Measurements from ENCODE around the gene C20orf141.
"Not testable (repeated sequence)": the region's sequence is repeated elsewhere in the genome, so short reads cannot be mapped to it uniquely, and the experiment has no call there.

C20orf141 gene

DNA sequence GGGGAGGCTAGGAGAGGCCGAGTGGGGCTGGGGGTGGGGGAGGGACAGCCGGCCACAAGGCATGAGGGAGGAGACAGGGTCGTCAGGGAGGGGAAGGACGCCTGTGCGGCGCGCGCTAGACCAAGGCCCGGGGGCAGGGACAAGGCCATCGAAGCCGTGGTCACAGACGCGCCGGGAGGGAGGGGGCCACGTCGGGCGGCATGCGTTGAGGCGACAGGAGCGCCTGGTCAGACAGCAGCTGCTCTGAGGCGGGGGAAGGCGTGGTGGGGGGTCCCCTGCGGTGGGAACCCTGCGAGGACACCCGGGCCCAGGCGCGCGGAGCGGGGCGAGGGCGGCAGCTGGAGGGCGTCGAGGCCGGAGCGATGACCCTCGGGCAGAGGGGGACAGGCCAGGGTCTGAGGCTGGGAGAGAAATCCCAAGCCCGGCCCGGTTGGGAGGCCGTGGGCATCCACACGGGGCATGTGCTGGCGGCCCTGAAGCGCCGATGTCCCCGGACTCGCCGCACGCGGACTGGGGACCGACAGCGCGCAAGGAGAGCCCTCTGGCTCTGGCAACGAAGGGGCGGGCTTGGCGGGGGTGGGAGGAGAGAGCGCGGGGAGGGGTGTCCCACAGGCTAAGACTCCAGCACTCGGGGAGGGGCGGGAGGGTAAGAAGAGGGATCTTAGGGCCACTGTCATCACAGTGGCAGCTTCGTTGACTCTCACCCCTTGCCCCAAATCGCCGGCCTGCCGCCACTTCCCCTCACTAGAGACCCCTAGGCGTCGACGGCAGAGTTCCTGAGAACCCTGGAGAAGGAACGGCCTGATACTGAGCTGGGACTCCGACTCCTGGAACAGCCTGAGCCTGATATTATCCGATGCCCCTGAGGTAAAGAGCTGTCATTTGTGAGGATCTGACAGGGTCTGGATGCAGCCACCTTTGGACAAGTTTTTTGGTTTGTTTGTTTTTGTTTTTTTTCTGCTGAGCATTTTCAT is 6.4 kb downstream of the C20orf141 start:
- DNase-seq, result no peak

DNA sequence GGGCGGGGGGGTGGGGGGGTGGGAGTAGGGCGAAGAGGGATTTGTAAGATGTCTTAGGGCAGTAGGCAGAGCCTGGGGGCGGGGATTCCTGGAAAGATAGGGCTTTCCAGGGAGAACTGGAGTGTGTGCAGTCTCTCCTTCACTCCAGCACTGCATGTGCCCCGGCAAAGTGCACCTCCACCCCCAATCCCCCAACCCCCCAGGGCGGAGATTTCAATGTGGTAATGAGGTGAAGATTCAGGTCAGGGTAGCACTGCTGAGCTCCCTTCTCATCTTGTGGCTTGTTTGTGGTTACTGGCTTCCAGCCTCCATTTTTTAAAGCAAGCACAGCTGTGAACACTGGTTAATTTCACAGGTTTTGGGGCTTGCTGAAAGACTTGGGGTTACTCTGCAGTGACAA is 7.3 kb downstream of the C20orf141 start:
- DNase-seq, result peak; percentile 67

DNA sequence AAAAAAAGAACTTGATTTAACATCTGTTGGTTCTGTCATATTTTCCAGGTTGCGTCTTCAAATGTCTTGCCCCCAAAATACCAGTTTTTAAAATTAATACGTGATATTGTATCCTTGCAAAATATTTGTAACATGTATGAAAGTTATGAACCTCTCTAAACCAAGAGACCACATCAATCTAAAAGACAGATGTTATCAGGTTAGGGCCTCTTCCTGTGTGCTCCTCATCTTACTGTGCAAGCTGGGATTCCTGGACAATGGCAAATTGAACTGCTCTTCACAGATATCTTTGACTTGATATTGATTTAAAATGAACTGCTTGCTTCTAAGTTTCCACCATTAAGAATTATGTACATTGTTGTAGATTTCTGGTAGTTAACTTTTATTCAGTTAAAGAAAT is 11.0 kb downstream of the C20orf141 start:
- no peak for DNase-seq

DNA sequence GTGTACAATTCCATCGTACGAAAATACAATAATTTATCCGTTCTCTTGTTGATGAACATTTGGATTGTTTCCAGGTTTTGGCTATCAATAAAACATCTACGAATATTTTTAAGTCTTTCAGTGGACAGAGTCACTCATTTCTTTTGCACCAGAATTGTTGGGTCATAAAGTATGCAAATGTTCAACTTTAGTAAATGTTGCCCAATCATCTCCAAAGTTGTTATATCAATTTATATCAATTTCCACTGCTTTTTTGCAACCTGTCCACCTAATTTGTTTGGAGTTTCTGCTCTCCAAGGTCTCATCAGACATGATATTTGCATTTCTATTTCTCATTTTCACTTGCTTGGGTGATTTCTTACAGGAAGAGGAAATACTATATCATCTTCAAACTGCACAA is 11.9 kb downstream of the C20orf141 start:
- DNase-seq, result no peak

DNA sequence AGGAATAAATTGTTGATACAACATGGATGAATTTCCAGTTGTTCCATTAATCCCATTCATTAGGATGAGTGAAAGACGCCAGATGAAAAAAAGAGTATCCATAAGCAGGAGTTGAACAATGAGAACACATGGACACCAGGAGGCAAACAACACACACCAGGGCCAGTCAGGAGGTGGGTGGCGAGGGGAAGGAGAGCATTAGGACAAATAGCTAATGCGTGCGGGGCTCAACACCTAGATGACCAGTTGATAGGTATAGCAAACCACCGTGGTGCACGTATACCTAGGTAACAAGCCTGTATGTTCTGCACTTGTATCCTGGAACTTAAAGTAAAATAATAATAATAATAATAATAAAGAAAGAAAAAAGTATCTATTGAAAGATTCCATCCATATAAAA is 14.6 kb downstream of the C20orf141 start:
- DNase-seq, result no peak

DNA sequence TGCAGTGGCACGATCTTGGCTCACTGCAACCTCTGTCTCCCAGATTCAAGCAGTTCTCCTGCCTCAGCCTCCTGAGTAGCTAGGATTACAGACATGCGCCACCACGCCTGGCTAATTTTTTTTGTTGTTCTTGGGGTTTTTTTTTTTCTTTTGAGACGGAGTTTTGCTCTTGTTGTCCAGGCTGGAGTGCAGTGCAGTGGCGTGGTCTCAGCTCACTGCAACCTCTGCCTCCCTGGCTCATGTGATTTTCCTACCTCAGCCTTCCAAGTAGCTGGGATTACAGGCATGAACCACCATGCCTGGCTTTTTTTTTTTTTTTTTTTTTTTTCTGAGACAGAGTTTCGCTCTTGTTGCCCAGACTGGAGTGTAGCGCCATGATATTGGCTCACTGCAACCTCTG is 16.4 kb downstream of the C20orf141 start:
- not testable (repeated sequence) for DNase-seq

DNA sequence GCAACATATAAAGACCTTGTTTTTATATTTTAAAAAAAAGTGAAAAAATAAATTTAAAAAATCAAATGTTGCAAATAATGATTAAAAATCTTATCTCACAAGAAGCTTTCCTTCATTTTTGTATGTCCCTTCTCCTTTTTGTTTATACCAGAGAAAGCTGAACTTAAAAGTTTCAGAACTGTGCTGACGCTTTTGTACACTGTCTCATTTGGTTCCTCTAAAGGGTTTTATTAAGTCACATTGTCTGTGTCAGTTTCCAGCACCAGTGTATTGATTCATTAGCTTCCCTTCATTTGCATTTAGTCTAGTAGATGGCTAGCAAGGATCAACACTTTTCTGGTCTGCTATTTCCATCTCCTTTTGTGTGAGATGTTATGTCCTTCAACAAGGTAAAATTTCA is 19.0 kb downstream of the C20orf141 start:
- DNase-seq, result no peak

DNA sequence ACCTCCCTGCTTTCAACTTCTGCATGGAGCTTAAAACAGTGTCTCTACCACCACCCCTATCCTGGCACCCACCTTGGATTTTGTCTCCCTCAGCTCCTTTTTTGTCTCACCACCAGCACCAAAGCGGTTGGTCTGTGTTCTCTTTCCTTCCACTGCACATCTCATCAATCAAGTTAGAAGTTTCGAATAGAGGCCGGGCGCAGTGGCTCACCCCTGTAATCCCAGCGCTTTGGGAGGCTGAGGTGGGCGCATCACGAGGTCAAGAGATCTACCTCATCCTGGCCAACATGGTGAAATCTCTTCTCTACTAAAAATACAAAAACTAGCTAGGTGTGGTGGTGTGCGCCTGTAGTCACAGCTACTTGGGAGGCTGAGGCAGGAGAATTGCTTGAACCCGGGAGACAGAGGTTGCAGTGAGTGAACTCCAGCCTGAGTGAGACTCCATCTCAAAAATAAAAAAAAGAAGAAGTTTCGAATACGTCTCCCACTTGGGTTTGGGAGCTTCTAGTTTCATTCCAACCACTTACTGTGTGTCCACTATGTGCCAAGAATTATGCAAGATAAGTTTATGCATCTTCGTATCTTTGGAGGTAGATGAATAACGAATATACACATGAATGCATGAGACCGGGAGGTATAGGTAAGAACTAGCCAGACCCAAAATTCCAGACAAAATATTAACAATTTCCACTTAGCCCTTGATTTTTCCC is 19.8 kb downstream of the C20orf141 start:
- no peak for DNase-seq

DNA sequence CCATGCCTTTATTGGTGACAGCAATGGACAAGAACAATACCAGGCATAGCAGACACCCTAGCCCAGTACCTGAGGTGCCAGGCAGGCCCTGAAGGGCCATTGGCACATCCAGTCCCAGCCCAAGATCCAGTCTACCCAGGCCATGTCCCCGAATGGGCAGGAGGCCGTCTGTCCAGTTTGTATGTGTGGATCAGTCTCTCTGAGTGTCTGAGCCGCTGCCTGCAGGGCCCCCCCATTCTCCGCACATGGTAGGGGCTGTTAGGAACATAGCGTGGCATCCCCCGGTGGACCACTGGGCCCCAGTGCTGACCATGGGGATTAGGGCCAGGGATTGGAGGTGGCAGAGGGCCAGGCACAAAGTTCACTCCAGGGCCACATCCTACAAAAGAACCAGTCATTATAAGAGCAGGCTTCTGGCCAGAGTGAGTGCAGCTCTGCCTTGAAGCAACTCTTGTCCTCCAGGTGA is 20.6 kb downstream of the C20orf141 start:
- no peak for DNase-seq

DNA sequence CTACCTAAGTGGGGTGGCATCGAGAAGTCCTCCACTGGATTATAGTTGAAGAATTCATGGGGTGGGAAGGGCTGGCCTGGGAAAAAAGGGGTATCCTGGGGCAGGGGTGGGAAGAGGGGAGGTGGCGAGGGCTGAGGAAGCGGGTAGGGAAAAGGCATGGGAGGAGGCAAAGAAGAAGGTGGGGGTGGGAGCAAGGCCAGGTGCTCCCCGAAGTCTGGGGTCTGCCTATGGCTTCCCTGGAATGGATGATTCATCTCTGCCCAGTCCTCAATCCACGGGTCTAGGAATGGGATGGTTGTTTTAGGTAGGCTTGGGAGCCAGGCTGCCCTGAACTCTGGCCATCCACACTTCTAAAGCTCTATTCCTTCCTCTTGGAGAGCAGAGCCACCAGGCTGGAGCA is 21.2 kb downstream of the C20orf141 start:
- DNase-seq, result no peak

DNA sequence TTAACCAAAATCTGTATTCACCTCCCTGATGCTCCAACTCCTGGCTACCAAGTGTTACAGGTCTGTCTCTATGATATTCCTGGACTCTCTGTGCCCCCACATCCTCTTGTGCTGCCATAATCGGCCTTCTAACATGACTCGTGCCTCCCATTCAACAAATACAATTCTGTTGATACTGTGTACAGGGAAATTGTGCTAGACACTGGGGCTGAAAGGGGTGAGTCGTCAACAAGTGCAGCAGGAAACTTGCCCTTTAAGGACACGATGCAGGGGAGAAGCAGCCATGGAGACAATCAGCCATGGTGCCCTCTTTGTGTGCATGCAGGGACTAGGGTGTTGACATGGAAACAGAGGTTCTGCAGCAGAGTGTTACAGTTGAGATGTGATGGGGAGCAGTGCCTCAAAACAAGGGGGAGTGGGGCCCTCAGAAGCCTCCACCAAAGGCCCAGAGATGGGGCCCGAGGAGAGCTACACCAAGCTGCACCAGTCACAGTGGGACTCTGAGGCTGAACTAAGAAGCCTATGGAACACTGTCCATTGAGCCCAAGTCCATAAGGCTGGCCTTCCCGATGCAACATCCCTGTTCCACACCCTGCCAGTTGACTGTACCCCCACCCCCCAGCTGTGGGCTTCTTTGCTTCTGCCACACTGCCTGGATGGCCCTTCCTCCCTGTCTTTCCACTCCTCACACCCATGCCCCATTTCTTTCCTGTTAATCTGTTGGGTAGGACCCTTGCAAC is 22.6 kb downstream of the C20orf141 start:
- DNase-seq, result no peak

DNA sequence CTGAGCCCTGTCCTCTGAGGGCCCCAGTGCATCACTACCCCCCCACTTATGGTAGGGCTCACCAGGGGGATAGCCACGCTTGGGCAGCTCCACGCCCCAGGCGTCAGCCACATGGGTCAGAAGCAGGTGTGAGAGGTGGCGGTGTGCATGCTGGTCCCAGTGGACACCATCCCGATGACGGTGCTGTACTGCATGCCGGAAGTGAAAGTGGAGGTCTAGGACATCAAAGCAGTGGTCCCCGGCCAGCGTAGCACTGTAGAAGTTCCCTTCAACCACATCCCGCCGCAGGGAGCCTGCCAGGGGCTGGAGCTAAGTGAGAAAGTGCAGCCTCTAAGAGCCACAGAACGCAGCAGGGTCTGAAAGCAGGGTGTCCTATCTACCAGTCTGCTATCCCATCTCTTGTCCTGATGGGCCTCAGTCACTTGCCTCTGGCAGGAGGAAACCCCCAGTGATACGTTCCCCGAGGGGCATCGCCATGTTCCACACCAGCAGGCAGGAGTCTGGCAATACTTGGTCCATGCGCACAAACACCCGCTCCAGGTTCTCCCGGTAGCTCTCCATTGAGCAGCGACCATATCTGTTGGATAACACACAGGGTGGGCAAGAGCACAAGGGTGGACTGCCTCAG is 23.5 kb downstream of the C20orf141 start:
- DNase-seq, result no peak

DNA sequence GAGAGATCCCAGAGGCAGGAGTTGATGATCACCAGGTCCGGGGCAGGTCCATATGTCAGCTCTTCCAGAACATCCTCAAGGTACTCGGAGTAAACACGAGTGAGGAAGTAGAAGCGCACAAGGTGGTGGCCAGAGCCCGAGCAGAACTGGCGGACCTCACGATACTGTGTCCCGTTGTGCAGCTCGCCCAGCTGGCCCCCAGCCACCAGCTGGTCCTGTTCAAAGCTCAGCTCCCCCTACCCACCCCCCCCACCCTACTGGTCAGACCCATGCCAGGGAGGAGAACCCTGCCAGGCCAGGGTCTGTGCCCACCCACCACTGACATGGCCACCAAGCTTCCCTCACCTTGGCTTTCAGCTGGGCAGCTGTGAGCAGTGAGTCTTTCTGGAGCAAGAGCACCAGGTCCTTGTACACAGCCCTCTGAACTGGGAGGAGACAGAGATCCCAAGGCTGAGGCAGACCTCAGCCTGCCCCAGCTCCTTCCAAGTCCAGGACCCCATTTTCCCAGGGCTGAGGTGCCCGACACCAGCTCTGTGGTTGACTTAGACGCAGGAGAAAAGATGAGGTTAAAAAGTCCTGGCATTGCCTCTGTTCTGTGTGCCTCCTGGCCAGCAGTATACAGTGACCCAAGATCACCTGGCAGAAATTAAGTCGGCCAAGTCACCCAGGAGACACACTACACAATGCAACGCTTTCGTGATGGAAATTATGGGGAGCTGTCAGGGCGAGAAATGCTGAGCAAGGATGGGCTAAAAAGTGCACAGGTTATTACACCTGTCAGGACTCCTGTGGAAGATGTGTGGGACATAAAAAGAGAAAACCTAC is 24.3 kb downstream of the C20orf141 start:
- no peak for DNase-seq

DNA sequence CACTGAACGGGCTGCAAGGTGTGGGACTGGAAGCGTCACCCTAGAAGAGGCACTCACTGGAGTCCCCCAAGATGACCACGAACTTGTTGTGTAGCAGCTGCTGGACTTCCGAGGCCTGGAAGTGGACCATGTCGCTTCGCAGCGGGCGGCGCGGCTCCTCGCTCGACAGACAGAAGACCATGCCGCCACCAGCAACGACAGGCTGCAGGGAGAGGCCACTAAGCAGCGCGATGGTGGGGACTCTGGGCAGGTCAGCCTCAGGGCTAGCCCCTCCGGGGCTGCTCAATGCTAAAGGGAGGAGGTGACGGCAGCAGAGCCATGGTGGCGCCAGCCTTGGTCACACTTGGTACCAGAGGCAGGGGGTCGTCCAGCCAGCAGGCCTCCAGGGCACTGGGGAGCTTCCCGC is 24.9 kb downstream of the C20orf141 start:
- no peak for DNase-seq

DNA sequence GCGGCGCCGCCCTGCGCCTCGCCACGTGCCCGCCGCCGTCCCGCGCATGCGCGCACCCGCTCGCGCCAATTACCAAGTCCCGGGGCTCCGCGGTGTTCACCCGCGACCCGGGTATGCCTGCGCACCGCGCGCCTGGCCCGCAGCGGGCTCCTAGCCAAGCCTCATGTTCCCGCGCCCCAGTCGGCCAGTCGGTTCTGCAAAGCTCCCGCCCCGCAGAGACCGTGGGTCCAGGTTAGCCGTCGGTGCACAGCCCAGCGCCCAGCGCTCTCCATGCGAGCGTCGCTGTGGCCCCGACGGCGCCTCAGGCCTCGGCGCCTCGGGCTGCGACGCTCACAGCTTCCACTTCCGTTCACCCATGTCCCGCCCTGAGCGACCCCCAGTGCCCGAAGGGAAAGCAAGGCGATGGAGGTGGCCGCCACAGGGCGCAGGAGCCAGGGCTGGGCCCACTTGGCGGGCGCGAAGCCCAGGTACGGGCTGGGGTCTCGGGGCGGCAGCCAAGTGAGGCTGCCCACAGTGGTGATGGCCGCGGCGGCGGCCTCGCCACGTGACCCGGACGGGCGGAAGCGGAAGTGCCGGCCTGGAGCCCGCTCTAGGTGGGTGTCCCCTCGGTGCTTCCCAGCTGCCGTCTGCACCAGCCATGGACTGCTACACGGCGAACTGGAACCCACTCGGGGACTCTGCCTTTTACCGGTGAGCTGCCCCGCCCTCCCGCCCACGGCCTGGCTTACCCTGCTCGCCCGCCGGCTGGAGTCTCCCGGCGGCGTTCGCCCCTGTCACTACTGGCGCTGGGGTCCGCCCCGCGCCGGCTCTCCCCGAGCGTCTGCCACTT is 25.6 kb downstream of the C20orf141 start, which contains the start of the genes PCED1A and VPS16:
TSS of gene PCED1A (minus strand) at position 518 of the 829 bp plus-strand sequence. CDS start 743 bp downstream, outside the sequence.
TSS of gene VPS16 (plus strand) at position 608 of the 829 bp plus-strand sequence. CDS start at position 638, 30 bp downstream.
- peak; percentile 87 for DNase-seq

DNA sequence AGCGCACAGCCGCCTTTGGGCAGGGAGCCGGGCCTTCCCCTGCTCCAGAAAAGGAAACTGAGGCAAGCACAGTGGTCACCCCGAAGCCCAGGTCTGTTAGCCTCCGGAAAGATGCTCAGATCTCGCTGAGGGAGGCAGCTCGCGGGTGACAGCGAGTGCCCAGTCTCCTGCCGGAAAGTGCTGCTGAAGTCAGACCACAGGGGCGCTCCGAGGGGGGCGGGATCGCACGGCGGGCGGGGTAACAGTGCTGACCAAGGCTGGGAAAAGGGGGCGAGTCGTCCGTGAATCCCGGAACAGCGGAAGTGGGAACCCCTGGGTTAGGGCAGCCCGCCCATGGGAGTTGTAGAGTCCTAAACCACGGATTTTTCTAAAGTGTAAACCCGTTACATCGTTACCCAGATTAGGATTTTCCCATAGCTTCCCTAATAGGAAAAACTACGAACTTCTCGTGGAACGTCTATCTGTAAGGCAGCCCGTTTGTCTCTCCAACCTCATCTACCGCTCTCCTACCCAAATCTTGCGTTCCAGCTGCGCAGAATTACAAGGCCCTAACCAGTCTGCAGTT is 26.3 kb downstream of the C20orf141 start:
- DNase-seq, result peak; percentile 69

DNA sequence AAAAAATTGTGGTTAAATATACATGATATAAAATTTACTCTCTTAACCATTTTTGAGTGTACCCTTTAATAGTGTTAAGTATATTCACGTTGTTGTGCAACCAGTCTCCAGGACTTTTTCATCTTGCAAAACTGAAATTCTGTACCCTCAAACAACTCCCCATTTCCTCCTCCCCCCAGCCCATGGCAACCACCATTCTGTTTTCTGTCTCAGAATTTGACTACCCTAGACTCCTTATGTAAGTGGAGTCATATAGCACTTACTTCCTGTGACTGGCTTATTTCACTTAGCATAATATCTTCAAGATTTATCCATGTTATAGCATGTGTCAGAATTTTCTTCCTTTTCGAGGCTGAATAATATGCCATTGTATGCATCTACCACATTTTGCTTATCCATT is 30.8 kb downstream of the C20orf141 start:
- DNase-seq, result no peak

DNA sequence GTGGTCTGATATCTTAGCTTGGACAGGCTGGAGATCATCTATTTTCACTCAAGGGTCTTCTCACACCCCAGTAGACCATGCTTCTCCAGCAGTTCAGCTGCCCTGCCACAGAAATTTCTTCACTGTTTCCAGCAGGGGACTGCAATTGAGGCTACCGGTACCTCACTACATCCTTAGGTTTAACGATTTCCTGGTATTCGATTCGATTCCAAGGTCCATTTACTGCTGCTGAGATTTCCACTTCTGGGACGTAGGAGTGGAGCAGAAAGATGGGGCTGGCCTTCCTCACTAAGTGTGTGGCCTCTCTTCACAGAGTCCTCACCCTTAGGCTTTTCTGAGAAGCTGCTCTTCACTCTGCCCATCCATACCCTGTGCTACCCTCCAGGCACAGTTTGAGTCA is 31.9 kb downstream of the C20orf141 start:
- DNase-seq, result no peak

DNA sequence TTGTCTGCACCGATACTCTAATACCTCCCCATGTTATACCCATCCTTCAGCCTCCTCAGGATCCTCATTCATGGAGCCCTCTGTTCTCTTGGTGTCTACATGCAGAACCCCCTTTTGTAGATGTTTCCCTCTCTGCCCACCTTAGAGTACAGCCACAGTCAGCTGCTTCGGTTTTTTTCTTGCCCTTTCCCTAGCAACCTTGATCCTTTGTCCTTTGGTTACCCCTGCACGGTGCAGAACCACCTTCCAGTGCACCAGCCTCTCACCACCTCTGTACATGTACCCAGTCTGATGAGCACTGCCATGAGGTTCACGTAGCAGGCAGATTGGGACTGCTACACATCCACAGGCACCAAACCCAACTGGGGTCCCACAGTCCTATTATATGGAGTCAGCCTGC is 33.0 kb downstream of the C20orf141 start:
- no peak for DNase-seq

DNA sequence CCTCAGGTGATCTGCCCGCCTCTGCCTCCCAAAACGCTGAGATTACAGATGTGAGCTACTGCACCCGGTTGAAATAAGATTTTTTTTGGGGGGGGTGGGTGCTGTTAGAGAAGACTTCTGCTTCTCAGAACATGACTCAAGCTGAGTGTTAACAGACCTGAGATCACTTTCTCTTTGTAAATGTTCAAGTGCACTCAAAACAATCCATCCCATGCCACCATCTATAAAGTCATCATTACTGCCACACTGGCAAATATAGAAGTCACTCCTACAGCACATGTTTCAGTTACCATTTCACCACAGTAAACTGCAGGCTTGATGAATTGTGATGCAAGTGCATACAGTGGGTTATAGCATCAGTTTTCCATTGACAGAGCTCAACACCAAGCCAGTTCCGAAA is 34.7 kb downstream of the C20orf141 start:
- DNase-seq, result no peak

Measured in fibroblast of skin of right quadriceps (primary cell).